Epithelial cell of proximal tubule (primary cell): Measurements from ENCODE around the gene CCDC137. TPM values are rescaled to one million over a fixed set of nuclear protein-coding genes. Genes with fewer than 3 reads are reported as not detected.
A peak's percentile ranks its signal among the peaks of the same experiment; 100 is the strongest.

Experiments
- DNase-seq: peaks from one replicate; pipeline ENCODE4 v3.0.0-alpha.2; 2011; ENCODE audit warnings: low read depth
- H3K4me3 ChIP-seq: 2 replicates; pipeline ENCODE4 v1.5.1; 2011; ENCODE audit warnings: low read depth, mild to moderate bottlenecking, low read length
- total RNA-seq: library from RNA; depleted of rRNA; stranded (reverse); fragments of >200 nt; gene quantifications from 2 replicates; pipeline ENCODE4 v1.2.3, GENCODE V29; 2015
- TF ChIP-seq, protein P1 (sequence below): conservative IDR thresholded peaks from 2 replicates; pipeline ENCODE4 v1.5.1; 2012; ENCODE audit warnings: low read depth, mild to moderate bottlenecking, low read length

CCDC137 gene
- total RNA-seq, 1 donor from 2014 or later = 32.7 TPM

- TF ChIP-seq, protein P1, sequence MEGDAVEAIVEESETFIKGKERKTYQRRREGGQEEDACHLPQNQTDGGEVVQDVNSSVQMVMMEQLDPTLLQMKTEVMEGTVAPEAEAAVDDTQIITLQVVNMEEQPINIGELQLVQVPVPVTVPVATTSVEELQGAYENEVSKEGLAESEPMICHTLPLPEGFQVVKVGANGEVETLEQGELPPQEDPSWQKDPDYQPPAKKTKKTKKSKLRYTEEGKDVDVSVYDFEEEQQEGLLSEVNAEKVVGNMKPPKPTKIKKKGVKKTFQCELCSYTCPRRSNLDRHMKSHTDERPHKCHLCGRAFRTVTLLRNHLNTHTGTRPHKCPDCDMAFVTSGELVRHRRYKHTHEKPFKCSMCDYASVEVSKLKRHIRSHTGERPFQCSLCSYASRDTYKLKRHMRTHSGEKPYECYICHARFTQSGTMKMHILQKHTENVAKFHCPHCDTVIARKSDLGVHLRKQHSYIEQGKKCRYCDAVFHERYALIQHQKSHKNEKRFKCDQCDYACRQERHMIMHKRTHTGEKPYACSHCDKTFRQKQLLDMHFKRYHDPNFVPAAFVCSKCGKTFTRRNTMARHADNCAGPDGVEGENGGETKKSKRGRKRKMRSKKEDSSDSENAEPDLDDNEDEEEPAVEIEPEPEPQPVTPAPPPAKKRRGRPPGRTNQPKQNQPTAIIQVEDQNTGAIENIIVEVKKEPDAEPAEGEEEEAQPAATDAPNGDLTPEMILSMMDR = peak; percentile 22
- no peak for DNase-seq
- peak overlapping the region; percentile 72 for H3K4me3 ChIP-seq
These were observed 46.0 kb downstream of the CCDC137 start for GRCh38 chr17:81712468-81713003.

DNA sequence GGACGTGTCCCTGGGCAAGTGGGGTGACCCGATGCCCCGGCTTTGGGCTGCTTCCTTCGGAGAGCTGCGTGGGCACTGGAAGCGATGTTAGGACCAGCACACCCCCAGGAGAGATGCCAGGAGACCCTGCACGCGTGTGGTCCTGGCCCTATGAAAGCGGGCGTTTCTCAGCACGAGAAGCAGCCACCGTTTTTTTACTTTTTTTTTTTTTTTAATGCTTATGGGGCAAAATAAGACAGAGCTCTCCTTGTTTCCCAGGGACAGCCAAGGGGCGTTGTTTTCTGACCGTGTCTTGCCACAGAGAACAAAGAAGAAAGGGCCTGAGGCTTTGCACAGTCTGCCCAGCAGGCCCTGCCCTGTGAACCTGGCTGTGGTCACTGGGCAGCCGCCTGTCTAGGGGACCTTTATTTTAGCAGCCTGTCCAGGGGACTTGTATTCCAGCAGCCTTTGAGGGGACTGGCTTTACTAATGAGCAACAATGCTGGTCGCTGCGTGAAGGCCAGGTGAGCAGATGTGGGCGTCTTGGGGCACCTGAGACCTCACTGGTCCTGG, 46.5 kb downstream of the CCDC137 start:
- TF ChIP-seq, protein P1 = no peak
- DNase-seq = no peak
- peak overlapping the region; percentile 72 for H3K4me3 ChIP-seq

DNA sequence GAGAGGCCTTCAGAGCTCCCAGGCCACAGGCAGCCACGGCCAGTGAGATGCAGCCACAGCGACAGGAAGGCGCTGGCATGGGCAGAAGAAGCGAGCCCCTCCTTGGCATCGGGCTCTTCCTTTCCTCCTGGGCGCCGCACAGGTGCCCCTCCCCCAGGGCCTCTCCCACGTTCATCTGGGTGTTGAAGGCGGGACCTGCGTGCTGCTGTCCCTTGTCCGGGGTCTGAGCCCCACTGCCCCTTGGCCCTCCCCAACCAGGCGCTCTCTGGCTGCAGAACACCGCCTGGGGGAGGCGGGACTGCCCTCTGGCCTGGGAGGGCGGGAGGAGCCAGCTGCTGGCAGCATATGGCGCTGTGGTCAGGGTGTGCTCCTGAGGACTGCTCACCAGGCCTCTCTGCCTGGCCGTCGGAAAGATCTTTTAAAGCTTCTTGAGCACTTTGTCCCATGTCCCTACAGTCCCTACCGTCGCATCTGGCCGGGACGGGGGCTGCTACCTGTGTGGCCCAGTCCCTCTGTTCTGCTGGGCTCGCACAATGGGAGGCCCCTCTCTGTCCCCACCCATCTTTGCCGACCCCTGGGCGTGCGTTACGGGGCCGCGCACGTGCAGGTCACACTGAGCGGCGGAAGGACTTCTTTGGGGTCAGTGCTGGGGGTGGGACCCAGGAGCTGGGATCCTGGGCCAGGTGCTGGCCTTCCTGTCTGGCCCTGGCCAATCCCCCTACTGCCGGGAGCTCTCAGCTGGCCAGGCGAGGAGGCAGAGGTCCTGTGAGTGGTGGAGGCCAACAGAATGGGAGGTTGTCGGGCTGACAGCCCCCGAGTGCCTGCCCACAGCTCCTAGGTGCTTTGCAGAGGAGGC, 47.2 kb downstream of the CCDC137 start:
- TF ChIP-seq, protein P1 = no peak
- H3K4me3 ChIP-seq = peak overlapping the region; percentile 72
- DNase-seq = no peak

GRCh38 chr17:81714412-81715106, 48.0 kb downstream of the CCDC137 start:
- TF ChIP-seq, protein P1 = no peak
- H3K4me3 ChIP-seq = peak overlapping the region; percentile 72
- DNase-seq = no peak

GRCh38 chr17:81715107-81715871, 48.8 kb downstream of the CCDC137 start:
- TF ChIP-seq, protein P1 = no peak
- H3K4me3 ChIP-seq = no peak overlapping the region
- no peak for DNase-seq

DNA sequence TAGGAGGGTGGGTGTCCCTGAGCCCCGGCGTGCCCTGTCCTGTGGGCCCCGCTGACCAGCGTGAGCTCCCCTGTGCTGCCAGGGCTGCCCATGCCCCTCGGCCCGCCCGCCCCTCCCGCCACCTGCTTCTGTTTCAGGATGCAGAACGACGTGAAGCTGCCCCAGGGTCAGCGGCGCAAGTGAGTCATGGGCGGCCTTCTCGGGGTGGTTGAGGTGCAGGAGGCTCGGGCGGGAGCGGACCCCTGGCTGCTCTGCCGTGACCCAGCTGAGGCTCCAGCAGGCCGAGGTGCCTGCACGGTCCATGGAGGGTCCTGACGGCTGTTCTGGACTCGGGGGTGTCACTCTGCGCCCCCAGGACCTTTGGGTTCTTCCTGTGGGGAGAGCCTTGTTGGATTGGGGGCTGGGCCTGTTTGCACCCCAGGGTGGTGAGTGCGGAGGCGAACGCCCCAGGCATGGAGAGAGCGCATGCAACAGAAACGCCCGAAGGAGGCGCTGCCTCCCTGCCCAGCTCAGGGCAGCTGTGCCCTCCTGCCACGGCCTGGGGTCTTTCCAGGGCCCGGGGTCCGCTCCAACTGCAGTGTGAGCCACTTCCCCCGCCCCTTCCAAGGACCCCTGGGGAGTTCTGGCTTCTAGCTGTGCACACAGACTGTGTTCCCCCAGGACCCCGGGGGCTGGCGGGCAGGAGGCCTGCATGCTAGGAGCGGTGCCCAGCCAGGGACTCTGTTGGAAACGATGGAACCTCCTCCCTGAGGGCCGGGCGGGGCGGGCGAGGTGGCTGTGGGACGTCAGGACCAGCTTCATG, 49.5 kb downstream of the CCDC137 start:
- DNase-seq = no peak
- no peak overlapping the region for H3K4me3 ChIP-seq
- TF ChIP-seq, protein P1 = peak; percentile 4
